Upper lobe of right lung (tissue), 1 donor: ENCODE data around the gene TSPAN7. TPM values are rescaled to one million over a fixed set of nuclear protein-coding genes. Genes with fewer than 3 reads are reported as not detected.

Experiments
- ATAC-seq: fragments of 200-7000 bp; cut with Tn5 transposase; one replicate; pipeline ENCODE4 v1.9.1; 2020; ENCODE audit warnings: mild to moderate bottlenecking, moderate library complexity
- DNase-seq: peaks from one replicate; pipeline ENCODE4 v3.0.0-alpha.2; 2020
- H3K27ac ChIP-seq: fragments of 200-600 bp; one replicate; pipeline ENCODE4 v1.8.0; 2022
- H3K27me3 ChIP-seq: fragments of 200-600 bp; one replicate; pipeline ENCODE4 v1.8.0; 2022; ENCODE audit warnings: mild to moderate bottlenecking
- H3K36me3 ChIP-seq: fragments of 200-600 bp; one replicate; pipeline ENCODE4 v1.8.0; 2022
- H3K4me1 ChIP-seq: fragments of 200-600 bp; one replicate; pipeline ENCODE4 v1.8.0; 2022
- H3K4me3 ChIP-seq: fragments of 200-600 bp; one replicate; pipeline ENCODE4 v1.8.0; 2022; ENCODE audit warnings: mild to moderate bottlenecking
- H3K9me3 ChIP-seq: fragments of 200-600 bp; one replicate; pipeline ENCODE4 v1.8.0; 2022
- intact Hi-C: fragments of 100-400 bp; cut with DNase I; formaldehyde crosslinking; loops from one replicate; pipeline ENCODE4 v1.11.0; 2022
- long read RNA-seq: library from polyadenylated mRNA; unstranded; transcript quantifications from one replicate; pipeline ENCODE4 v2.0.0, GENCODE V29; 2021
- total RNA-seq: library from RNA; stranded (reverse); fragmentation: NEBNext Ultra II Directional; extraction: Animal tissue kit (Norgen Biotek cat#: 25700); gene quantifications from one replicate; pipeline ENCODE4 v1.2.1, GENCODE V29; 2021
- TF ChIP-seq, protein P1 (sequence below): fragments of 200-600 bp; IDR thresholded peaks from one replicate; pipeline ENCODE4 v1.8.0; 2022; ENCODE audit warnings: antibody characterized with exemption
- donor health status: DM: no; HTN: yes; CAD: no; lungs with severe emphysema.

The TSPAN7 gene, protein sequence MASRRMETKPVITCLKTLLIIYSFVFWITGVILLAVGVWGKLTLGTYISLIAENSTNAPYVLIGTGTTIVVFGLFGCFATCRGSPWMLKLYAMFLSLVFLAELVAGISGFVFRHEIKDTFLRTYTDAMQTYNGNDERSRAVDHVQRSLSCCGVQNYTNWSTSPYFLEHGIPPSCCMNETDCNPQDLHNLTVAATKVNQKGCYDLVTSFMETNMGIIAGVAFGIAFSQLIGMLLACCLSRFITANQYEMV
- total RNA-seq, result 74.8 TPM
- long read RNA-seq, transcript TSPAN7-202 (8 exons, 1,909 nt), result major isoform, 92 of 100 reads
- long read RNA-seq, partial matches to known transcripts, result 4 of 100 reads
- long read RNA-seq, other reads (novel, unspliced or antisense), result 3 of 100 reads

GRCh38 chrX:38561126-38561868 is at the start of gene TSPAN7:
Gene TSPAN7, plus strand, starts transcription at chrX:38561542. Its CDS starts 5 bp downstream, at chrX:38561547.
- ATAC-seq (peak; percentile 97), DNase-seq (peak; percentile 91)
- TF ChIP-seq, protein P1, sequence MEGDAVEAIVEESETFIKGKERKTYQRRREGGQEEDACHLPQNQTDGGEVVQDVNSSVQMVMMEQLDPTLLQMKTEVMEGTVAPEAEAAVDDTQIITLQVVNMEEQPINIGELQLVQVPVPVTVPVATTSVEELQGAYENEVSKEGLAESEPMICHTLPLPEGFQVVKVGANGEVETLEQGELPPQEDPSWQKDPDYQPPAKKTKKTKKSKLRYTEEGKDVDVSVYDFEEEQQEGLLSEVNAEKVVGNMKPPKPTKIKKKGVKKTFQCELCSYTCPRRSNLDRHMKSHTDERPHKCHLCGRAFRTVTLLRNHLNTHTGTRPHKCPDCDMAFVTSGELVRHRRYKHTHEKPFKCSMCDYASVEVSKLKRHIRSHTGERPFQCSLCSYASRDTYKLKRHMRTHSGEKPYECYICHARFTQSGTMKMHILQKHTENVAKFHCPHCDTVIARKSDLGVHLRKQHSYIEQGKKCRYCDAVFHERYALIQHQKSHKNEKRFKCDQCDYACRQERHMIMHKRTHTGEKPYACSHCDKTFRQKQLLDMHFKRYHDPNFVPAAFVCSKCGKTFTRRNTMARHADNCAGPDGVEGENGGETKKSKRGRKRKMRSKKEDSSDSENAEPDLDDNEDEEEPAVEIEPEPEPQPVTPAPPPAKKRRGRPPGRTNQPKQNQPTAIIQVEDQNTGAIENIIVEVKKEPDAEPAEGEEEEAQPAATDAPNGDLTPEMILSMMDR, result no peak
- H3K4me1 ChIP-seq, result no peaks in the 10 kb centered on the region
- H3K27ac ChIP-seq, result no peak within 1 kb of the TSS
- no peaks in the 10 kb centered on the region for H3K9me3 ChIP-seq
- H3K36me3 ChIP-seq, result no peaks in the 10 kb centered on the region
- H3K27me3 ChIP-seq, result no peaks in the 10 kb centered on the region
- peak within 1 kb of the TSS; percentile 55 for H3K4me3 ChIP-seq
- intact Hi-C loops, result no loop called here

GRCh38 chrX:38513112-38513742 is 48.1 kb upstream of the TSPAN7 start:
- Histone ChIP-seq H3K36me3 (no peaks in the 10 kb centered on the region), H3K4me1 (no peaks in the 10 kb centered on the region), H3K4me3 (no peak overlapping the region), H3K9me3 (no peaks in the 10 kb centered on the region), H3K27me3 (no peaks in the 10 kb centered on the region), H3K27ac (no peak overlapping the region)
- TF ChIP-seq, protein P1, result no peak
- no peak for ATAC-seq
- no peak for DNase-seq
- intact Hi-C loops, result no loop called here

DNA sequence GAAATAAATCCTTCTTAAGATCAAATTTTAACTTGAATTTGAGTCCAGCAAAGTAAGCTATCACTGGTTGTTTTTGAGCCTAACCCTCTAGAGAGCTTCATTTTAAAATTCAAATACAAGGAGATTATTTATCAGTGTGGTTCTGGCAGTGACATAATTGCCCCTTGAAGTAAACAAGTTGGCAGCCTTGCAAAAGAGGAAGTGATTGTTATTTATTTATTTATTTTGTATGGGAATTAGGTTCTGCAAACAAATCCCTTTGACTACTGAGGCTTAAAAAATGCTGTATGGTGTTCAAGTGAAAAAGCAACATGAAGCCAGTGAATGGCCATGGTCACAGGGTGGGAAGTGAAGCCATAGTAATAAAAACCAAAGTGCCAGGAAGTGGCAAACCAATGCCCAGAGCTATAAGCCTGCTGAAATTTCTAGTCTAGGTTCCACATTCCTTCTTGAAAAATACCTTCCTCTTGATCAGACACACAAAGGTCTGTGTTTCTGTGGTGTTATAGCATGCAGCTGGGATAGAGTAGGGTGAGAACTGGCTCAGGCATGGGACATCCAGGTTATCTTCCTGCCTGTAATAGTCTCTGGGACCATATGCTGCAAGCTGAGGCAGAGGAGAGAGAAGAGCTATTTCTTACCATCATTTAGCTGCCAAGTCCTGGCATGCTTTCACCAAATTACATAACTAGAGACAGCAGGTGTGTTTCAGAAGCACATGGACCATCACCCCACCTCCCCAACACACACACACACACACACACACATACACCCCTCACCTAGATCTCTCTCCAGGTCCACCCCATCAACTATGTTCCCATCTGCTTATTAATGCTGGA is 47.1 kb upstream of the TSPAN7 start:
- ATAC-seq (no peak), DNase-seq (no peak)
- intact Hi-C loops, result no loop called here
- Histone ChIP-seq H3K27me3 (no peaks in the 10 kb centered on the region), H3K27ac (no peak overlapping the region), H3K9me3 (no peaks in the 10 kb centered on the region), H3K4me1 (no peaks in the 10 kb centered on the region), H3K36me3 (no peaks in the 10 kb centered on the region), H3K4me3 (no peak overlapping the region)
- TF ChIP-seq, protein P1, result no peak

DNA sequence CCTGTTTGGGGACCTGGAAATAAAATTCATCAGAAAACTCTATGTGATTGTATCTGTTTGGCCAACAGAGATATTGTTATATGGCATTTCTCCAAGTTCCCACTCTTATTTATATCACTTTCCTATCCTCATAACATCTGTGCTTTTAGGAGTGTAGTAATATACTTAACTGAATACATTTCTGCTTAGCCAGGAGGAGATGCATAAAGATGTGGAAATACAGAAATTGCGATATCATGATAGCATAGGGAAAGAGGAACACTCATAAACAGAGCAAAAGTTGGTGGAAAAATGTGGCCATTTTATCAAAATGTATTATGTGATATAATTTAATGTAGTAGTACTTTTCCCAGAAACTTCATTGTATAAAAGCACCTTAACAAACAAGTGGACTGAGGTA is 46.1 kb upstream of the TSPAN7 start:
- H3K4me1 ChIP-seq, result no peaks in the 10 kb centered on the region
- intact Hi-C loops, result no loop called here
- TF ChIP-seq, protein P1, result no peak
- no peak for ATAC-seq
- H3K27ac ChIP-seq, result no peak overlapping the region
- no peak for DNase-seq
- no peaks in the 10 kb centered on the region for H3K9me3 ChIP-seq
- no peaks in the 10 kb centered on the region for H3K27me3 ChIP-seq
- no peak overlapping the region for H3K4me3 ChIP-seq
- H3K36me3 ChIP-seq, result no peaks in the 10 kb centered on the region

- no peak for ATAC-seq
- Histone ChIP-seq H3K4me3 (no peak overlapping the region), H3K4me1 (no peaks in the 10 kb centered on the region), H3K36me3 (no peaks in the 10 kb centered on the region), H3K27me3 (no peaks in the 10 kb centered on the region), H3K27ac (no peak overlapping the region), H3K9me3 (no peaks in the 10 kb centered on the region)
- no peak for DNase-seq
- TF ChIP-seq, protein P1, result no peak
- intact Hi-C loops, result no loop called here
These were observed 45.1 kb upstream of the TSPAN7 start for GRCh38 chrX:38516196-38516774.
